Activated gamma-delta T cell (primary cell): ENCODE data around the gene TMEM72.

Experiments
- DNase-seq: peaks from one replicate; lab custom pipeline; 2025; lab: John Stamatoyannopoulos, UW

The TMEM72 gene

DNA sequence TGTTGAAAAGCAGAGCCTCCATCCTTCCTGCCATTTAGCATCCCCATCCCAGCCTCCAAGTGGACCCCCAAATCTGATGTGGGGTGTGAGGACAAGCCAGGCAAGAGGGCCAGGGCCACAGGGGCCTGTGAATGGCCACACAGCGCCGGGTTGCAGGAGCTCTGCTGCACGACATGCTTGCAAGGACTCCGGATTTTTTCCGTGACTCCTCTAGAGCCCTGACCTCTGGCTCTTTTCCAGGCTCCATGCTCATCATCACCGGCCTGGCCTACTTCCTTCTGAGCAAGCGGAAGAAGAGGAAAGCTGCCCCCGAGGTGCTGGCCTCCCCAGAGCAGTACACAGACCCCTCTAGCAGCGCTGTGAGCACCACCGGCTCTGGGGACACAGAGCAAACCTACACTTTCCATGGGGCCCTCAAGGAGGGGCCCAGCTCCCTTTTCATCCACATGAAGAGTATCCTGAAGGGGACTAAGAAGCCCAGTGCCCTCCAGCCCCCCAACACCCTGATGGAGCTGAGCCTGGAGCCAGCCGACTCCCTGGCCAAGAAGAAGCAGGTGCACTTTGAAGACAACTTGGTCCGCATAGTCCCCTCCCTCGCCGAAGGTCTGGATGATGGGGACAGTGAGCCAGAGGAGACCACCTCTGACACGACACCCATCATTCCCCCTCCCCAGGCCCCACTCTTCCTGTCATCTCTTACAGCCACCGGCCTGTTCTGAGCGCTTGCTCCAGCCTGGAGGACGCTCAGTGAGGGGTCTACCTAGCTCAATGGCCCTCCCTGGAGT is 23.5 kb downstream of the TMEM72 start:
- no peak for DNase-seq

DNA sequence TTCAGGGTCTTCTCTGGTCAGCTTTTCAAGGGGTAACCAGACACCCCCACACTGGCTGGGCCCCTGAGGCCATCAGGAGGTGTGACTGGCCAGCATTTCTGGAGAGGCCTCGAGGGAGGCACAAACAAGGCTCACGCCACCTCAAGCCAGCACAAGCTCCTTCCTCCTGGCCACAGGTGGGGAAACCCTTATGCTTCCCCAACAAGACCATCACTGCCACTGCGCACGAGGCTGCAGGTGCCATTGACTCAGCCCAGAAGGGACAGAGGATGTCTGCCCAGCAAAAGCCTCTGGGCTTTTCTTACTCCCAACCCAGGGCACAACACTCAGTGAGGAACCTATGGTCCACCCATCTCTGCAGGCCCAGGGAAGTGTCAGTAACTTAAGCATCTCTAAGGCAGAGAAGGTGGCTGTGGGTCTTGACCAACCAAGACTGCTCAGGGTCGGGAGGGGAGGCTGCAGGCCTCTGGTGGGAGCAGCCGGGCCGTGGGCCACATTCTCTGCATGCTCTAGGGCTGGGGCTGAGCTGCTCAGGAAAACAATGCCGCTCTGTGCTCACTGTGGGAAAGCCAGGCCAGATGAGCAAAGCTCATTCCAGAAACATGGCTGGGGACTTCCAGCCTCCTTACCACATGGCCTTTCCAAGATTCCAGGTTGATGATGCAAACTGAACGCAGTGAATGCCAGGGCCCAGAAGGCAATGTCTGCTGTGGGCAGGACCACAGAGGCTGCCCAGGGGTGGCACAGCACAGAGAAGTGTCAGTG is 24.2 kb downstream of the TMEM72 start:
- DNase-seq: no peak

DNA sequence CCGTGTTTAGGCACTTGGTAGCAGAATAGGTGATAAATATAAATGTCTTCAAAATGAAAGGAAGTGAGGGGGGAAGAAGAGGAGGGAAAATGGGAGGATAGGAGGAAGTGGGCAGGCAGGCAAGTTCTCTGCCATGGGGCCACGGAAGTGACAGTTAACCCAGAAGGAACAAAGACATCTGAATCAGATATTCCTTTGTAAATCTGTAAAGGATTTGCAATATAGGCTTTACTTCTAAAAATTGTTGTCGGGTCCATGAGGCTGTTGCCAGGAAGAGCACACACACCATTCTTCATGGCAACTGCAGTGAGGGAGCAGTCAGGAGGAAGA is 24.8 kb downstream of the TMEM72 start:
- DNase-seq: no peak

DNA sequence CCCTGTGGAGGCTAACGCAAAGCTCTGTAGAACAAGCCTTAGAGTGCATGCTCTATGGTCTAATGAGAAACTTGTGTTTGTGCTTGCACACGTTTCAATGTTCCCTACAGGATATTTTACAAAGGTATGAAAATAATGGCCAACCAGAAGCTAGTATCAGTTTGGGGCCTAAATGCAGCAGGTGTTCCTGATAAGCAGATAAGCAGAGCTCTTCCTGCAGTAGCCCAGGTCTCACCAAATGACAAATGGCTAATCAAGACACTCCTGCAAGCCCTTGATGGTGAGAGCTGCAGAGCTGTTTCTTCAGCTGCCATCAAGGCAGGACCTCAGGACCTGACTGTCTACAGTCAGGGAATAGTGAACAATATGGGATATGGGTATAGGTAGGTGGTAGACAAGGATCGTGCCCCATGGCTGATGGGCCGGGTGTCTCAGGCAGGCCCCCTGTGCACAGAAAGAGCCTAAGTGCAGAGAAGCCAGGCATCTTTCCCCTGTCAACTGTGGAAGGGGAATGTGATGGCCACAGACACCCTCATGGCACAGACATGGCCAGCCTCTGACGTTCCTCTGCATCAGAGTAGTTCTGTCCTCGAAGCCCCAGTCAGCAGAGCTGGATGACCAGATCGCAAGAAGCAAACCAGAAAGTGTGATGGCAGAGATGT is 25.3 kb downstream of the TMEM72 start:
- no peak for DNase-seq

DNA sequence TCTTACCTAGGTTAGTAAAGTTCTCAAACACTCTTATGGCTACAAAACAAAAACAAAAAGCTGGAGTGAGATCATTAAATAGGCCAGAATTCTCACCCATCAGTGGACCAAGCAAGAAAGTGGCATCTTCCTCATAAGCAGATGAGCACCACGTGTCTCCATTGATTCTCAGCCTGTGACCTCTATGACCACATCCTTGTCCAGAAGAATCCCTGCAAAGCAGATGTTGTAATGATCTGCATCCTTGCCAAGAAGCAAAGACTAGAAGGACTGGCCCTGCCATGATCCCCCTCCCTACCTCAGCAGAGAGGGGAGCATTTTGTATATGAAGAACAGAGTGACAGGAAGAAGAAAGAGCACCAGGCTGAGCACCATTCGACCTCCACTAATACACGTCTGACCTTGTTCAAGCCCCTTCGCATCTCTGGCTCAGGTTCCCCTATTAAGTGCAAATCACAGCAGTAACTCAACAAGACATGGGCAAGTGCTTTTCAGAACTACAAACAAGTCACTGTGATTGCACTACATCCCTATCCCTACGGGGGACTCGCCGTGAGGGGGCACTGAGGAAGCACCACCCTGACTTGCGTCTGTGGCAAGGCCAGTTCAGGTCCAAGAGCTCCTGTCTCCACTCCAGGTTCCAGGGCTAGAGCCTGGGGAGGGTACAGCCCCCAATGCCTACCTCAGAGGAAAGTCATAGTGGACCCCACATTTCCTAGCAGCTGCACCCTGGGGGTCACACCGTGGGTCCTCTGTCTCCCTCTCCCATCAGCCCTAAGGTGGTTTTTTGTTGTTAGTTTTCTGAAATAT is 26.3 kb downstream of the TMEM72 start:
- no peak for DNase-seq

DNA sequence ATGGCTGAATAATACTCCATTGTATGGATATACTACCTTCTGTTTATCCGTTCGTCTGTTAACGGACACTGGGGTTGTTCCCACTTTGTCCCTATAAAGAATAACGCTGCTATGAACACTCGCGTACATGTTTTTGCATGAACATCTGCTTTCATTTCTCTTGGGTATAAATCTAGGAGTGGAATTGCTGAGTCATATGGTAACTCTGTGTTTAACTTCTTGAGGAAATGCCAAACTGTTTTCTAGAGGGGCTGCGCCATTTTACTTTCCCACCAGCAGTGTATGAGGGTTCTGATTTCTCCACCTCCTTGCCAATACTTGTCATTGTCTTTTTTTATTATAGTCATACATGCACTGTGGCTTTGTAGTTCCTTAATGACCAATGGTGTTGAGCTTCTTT is 27.8 kb downstream of the TMEM72 start:
- no peak for DNase-seq

DNA sequence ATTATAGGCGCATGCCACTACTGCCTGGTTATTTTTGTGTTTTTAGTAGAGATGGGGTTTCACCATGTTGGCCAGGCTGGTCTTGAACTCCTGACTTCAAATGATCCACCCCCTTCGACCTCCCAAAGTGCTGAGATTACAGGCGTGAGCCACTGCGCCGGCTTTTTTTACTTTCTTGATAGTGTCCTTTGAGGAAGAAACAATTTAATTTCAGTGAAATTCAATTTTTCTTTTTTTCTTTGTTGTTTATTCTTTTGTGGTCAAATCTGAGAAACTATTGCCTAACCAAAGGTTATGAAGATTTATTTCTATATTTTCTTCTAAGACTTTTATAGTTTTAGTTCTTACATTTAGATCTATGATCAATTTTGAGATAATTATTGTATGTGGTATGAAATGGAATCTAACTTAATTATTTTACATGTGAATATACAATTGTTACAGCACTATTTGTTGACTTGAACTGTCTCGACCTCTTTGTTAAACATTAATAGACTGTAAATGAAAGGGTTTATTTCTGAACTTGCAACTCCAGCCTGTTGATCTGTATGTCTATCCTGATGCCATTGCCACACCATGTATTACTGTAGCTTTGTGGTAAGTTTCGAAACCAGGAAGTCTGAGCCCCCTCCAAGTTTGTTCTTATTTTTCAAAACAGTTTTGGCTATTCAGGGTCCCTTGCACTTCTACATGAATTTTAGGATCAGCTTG is 28.7 kb downstream of the TMEM72 start:
- DNase-seq: no peak

DNA sequence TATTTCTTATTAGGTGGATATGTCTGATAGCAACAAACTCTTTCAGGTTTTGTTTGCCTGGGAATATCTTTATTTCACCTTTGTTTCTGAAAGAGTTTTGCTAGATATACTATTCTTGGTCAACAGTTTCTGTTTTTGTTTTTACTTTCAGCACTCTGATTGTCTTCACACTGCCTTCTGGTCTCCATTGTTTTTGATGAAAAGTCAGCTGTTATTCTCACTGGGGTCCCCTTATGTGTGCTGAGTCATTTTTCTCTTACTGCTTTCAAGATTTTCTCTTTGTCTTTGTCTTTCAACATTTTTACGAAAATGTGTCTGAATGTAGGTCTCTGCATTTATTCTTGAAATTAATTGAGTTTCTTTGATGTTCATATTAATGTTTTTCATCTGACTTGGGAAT is 33.2 kb downstream of the TMEM72 start:
- DNase-seq: no peak

DNA sequence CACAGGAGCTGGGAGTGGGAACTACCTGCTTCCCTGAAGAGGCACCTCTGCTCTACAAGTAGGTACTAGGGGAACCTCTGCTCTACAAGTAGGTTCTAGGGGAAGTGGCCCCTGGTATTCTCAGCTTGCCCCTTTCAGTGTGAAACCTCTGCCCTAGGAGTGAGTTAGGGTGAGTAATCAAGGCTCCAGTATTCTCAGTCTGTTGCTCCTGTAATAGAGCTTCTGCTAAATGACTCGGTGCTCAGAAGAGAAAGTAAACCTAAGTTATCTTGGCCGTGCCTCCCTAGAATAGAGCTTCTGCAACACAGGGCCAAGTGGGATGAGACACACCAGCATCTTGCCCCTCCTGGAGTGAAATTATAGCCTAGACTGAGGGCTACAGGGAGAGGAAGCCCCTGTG is 35.1 kb downstream of the TMEM72 start:
- DNase-seq: no peak

DNA sequence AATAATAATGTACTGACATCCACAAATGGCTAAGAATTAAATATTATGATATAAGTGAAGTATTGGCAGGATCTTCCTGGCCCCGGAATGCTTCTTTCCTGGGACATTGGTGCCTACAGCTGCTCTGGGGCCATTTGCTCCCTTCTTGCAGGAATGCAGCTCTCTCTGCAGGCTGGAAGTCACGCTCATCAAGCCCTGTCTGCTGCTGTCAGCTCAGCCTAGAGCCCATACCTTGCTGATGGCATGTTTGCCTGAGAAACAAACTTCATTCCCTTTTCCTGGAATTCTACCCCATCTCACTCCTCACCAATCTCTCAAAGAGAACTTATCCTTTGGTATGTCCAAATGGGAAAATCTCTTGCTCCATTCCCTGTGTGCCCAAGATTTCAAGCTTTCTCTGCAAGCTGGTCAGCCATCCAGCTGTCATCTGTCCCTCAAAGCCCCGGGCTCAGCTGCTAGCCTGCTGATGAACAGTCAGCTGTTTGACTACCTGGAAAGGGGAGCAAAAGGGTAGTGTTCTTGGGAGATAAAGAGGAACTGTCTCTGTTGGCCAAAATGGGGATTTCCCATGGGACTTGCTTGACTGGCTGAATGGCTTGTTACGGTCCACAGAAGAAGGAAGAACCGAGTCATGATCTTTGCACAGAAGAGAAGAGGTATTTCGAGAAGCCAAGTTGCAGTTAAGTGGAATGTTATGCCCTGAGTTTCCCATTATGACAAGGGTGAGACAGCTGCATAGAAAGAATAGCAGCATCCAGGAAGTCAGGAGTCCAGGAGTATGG is 36.4 kb downstream of the TMEM72 start:
- DNase-seq: no peak

DNA sequence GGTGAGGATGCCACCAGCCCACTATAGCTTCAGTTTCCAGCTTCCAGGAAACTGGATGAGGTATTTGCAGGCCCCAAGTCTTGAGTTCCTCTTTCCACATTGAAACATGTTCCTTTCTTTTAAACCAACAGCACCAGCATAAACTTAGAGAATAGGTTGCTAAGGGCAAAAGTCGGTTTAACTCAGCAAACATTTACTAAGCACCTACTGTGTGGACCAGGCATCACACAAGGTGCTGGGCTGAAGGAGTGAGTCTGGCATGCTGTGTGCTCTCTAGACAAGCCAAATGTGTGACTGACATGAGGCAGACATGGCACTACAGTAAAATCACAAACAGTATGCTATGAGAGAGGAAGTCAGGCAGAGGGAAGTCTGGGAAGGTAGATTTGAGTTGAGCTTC is 37.5 kb downstream of the TMEM72 start:
- DNase-seq: no peak

DNA sequence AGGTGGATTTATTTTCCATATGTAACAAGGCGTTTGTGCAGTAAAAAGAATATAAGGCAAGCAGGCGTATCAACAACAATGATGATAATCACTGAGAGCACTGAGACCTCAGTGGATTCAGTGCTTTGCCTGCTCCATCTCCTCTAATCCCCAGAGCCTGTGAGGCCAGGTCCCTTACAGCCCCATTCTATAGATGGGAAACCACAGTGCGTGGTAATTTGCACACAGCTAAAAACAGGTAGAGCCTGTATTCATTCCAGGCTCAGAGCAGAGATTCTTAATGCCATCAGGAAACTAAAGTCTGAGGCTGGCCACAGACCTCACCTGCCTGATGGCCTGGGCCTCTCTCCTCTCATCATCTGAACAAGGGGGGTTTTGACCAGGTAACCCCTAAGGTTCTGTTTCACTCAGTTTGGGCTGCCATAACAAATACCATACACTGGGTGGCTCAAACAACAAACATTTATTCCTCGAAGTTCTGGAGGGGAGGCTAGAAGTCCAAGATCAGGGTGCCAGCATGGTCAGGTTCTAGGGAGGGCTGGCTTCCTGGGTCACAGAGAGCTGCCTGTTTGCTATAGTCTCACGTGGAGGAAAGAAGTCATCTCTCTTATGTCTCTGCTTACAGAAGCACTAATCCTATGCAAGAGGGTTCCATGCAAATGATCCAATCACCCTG is 38.1 kb downstream of the TMEM72 start:
- DNase-seq: no peak

DNA sequence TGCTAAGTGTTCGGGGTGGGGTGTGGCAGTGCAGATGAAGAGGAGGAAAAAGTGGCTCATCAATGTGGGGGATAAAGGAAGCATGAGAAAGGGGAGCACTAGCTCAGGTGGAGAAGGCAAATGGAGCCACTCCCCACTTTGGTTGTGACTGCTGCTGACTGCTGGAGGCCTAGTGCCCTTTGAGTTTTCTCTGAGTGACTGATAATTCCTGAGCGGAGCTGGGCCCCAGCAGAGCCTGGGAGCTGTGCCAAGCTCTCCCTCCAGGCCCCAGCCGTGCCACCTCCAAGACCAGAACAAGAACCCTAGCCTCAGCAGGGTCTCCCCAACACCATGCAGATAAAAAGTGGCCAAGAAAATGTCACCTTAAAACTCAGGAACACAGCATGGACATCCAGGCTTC is 38.8 kb downstream of the TMEM72 start:
- DNase-seq: no peak

DNA sequence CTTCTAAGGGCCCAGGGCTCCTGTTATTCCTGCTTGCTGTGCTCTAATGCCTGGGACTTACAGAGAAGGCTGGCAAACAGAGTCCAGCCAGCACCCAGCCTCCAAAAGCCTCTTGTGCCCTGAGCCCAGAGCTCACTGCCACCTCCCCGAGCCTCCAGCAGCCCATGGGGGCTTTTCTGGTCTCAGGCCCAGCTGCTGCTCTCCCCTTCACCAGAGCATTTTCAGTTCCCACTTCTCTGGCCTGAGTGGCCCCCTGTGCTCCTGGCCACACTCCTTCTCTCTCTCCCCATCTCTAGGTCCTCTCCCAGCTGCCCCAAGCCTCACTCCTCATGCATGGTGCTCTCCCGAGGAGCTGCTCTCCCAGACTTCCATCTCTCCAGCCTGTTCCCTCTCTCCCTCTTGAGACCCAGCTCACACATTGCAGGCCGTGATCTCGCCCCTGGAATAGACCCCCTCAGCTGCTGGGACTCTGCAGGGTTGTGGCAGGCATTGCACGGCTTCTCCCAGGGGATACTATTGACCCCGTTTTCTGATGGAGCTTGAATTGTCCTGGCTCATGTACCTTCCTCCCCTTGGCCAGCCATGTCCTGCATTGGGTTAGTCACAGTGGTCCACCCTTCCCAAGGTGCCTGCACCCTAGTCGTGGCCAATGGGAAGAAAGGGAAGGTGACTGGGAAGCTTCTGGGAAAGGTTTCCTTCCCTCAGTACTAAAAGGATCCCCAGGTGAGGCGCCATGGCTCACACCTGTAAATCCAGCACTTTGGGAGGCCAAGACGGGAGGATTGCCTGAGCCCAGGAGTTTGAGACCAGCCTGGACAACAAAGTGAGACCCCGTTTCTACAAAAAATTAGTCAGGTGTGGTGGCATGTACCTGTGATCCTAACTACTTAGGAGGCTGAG is 39.4 kb downstream of the TMEM72 start:
- no peak for DNase-seq

DNA sequence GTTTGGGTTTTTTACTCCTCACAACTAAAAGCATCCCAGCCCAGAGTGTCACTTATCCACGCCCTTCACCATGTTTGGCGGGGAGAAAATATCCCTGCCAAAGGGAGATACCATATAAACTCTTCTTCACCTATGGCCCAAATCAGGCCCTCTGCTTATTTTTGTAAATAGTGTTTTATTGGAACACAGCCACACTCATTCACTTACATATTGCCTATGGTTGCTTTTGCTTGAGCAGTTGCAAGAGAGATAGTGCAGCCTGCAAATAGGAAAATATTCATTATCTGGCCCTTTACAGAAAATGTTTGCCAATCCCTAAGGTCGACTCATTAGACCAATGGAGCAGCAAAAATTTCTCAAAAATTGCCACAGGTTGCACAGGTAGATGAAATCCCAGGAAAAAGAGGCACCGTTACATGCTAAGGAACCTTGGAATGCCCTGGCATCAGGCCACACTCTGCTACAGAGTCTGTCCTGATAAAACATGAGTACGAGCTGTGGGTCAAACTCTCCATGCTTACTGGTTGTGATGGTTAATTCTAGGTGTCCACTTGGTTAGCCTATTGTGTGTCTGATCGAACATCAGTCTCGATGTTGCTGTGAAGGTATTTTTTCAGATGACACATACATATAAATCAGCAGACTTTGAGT is 40.6 kb downstream of the TMEM72 start:
- no peak for DNase-seq

DNA sequence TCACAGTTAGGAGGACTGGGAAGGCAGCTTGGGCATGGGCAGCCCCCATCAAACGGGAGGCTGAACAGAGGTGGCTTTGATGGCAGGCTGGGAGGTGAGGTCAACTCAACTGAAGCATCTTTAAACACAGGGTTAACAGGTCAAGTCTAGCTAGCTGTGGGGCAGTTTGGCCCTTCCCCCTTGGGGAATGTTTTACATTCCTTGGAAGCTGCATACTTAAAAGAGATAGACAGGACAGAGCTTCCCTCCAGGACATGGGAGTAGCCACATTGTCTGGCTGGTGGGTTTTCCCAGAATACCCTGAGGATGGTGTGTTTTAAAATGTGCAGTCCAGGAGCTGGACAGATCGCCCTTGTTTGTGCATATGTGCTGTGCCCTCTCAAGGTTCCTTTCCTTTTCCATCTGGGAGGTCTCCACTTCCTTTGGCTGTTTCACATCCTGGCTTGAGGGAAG is 41.7 kb downstream of the TMEM72 start:
- DNase-seq: no peak

DNA sequence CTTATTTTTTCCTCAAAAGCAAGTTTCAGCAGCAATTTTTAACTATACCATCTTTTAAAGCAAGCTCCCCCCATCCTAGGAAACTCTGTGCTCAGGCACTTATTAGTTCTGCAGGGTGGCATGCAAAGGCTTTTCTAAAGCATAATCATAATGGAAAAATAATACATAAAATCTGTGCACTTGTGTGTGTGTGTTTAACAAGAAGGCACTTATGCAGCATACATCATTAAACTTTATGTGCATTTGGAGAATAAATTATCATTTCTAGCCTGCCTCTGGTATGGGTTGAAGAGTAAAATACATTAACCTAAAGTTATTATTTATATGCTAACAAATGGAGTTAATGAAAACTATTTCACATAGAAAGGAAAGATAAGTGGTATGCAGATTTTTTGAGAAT is 42.9 kb downstream of the TMEM72 start:
- DNase-seq: no peak

DNA sequence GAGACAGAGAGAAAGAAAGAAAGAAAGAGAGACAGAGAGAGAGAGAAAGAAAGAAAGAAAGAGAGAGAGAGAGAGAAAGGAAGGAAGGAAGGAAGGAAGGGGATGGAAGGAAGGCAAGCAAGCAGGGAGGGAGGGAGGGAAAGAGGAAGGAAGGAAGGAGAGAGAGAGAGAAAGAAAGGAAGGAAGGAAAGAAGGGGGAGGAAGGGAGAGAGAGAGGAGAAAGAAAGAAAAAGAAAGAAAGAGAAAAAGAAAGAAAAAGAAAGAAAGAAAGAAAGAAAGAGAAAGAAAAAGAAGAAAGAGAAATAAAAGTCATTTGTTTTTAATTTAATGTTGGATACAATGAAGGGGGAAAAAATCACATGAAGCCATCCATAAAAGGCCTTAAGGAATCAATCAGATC is 43.8 kb downstream of the TMEM72 start:
- DNase-seq: no peak
